Sigmoid colon (tissue), 7 donors: ENCODE data around the gene ATOH8. TPM values are rescaled to one million over a fixed set of nuclear protein-coding genes. Genes with fewer than 3 reads are reported as not detected.

Source experiments
- DNase-seq: peaks from one replicate; pipeline ENCODE4 v3.0.0-alpha.2; 2019
- H3K27ac ChIP-seq, 4 donors: fragments of 200-600 bp; sonication (generic); one replicate each; pipeline ENCODE4 v1.5.1; 2016 to 2019; ENCODE audit warnings: mild to moderate bottlenecking in 1 of 4
- H3K27me3 ChIP-seq, 3 donors: fragments of 200-600 bp; sonication (generic); one replicate each; pipeline ENCODE4 v1.5.1; 2019; ENCODE audit warnings: mild to moderate bottlenecking in 1 of 3
- H3K36me3 ChIP-seq, 4 donors: fragments of 200-600 bp; sonication (generic); one replicate each; pipeline ENCODE4 v1.5.1; 2016 to 2019
- H3K4me1 ChIP-seq, 4 donors: fragments of 200-600 bp; sonication (generic); one replicate each; pipeline ENCODE4 v1.5.1; 2017 to 2019
- H3K4me3 ChIP-seq, 4 donors: fragments of 200-600 bp; sonication (generic); one replicate each; pipeline ENCODE4 v1.5.1; 2017 to 2019; ENCODE audit warnings: mild to moderate bottlenecking in 2 of 4, moderate library complexity in 1 of 4
- H3K9me3 ChIP-seq, 4 donors: fragments of 200-600 bp in 3 of 4; sonication (generic) in 3 of 4; one replicate each; pipeline versions ENCODE4 v1.5.1 to v1.6.1; 2013 to 2019
- EP300 ChIP-seq, 4 donors: sonication (generic); formaldehyde crosslinking; IDR thresholded peaks; one replicate each; pipeline ENCODE4 v1.6.1; 2017; ENCODE audit warnings: antibody characterized with exemption in 4 of 4
- POLR2A ChIP-seq, 2 donors: fragments of 450-650 bp; IDR thresholded peaks; one replicate each; pipeline ENCODE4 v1.6.1; 2016; ENCODE audit warnings: antibody characterized with exemption in 2 of 2, mild to moderate bottlenecking in 2 of 2, moderate library complexity in 2 of 2
- POLR2AphosphoS5 ChIP-seq, 4 donors: sonication (generic); formaldehyde crosslinking; IDR thresholded peaks; one replicate each; pipeline ENCODE4 v1.6.1; 2017; ENCODE audit warnings: antibody characterized with exemption in 4 of 4
- WGBS, 2 donors: extraction: QIAGEN DNeasy Blood & Tissue Kit; methylation state at CpG; one replicate each; pipeline ENCODE4 v1.1.7; 2013; 5-methylcytosine and 5-hydroxymethylcytosine counted together
- intact Hi-C: fragments of 100-400 bp; cut with DNase I; formaldehyde crosslinking; loops from one replicate; pipeline ENCODE4 v1.15.1; 2023
- polyA plus RNA-seq, 3 donors: library from polyadenylated mRNA; stranded (reverse); fragments of 200-250 nt; gene quantifications; one replicate each; pipeline ENCODE4 v1.2.3, GENCODE V29; 2013
- total RNA-seq, 4 donors: library from RNA; depleted of rRNA; stranded (reverse); fragments of >200 nt; gene quantifications; one replicate each; pipeline ENCODE4 v1.1.0, GENCODE V29; 2016
- TF ChIP-seq, protein P1 (sequence below), 4 experiments: fragments of 450-650 bp in 3 of 4; fragments of 200-600 bp in 1 of 4; IDR thresholded peaks; one replicate each; pipeline ENCODE4 v1.5.1; 2016 to 2019; ENCODE audit warnings: antibody characterized with exemption in 4 of 4, mild to moderate bottlenecking in 3 of 4, moderate library complexity in 2 of 4
- donor health status: healthy with polysubstance abuse.
- donor health status: Bipolar disorder and iron deficiency.
- donor health status: healthy.

Gene ATOH8
- total and polyA plus RNA-seq, 7 donors = 1.6 to 20.6 (median 12.4) TPM

DNA sequence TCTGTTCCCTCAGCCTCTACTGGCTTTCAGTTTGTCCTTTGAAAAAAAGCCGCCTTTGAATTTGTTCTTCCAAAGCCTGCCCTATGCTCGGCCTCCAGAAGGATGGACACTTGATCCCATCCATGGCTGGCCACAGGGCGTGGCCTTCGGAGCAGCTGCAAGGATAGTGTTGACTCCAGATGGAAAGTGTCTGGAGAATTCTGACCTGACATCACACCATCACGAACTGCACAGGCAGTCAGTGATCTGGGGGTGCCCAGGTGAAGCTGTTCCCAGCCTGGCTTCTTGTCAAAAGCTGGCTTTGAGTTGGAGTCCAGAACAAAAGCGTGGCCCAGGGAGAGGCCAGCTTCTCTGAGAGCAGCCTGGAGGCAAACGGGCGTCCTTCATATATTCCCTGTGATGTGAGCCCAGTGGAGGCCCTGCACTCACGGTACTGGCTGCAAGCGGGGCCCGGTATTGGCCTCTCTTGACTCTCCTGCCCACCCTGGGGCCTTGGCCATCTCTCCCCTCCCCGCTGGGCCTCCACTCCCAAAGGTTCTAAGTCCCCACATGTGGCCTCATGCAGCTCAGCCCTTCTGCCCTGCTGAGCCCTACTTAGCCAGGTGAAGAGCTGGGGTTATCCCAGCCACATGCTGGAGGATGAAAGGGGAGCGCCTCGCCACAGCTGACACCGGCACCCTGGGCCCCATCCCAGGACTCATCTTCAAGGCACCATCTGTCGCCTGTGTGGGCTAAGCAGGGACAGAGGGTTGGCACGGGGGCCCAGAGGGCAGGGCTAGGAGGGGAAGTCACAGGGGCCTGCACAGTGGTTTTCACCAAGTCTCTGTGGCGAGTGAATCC, 20.4 kb upstream of the ATOH8 start:
- Histone ChIP-seq H3K27me3 (no peaks in the 10 kb centered on the region), H3K4me3 (no peak overlapping the region), H3K9me3 (no peaks in the 10 kb centered on the region), H3K4me1 (peaks cover 0 to 53% (median 44%) of the 10 kb centered on the region in 4 donors), H3K27ac (no peak overlapping the region), H3K36me3 (no peaks in the 10 kb centered on the region)
- intact Hi-C loops = loop anchor here (10.0 kb wide), 1 partner anchor 151 kb away; the partner anchor contains the start of gene ST3GAL5
- 84 to 89% methylated on average over 18 of the region's 18 CpGs for WGBS, 2 donors
- peak; percentile 60 for DNase-seq
- TF ChIP-seq EP300 (IDR thresholded peaks at IDR 0.05) = no peak
- TF ChIP-seq POLR2A (IDR thresholded peaks at IDR 0.05) = no peak
- TF ChIP-seq, protein P1, sequence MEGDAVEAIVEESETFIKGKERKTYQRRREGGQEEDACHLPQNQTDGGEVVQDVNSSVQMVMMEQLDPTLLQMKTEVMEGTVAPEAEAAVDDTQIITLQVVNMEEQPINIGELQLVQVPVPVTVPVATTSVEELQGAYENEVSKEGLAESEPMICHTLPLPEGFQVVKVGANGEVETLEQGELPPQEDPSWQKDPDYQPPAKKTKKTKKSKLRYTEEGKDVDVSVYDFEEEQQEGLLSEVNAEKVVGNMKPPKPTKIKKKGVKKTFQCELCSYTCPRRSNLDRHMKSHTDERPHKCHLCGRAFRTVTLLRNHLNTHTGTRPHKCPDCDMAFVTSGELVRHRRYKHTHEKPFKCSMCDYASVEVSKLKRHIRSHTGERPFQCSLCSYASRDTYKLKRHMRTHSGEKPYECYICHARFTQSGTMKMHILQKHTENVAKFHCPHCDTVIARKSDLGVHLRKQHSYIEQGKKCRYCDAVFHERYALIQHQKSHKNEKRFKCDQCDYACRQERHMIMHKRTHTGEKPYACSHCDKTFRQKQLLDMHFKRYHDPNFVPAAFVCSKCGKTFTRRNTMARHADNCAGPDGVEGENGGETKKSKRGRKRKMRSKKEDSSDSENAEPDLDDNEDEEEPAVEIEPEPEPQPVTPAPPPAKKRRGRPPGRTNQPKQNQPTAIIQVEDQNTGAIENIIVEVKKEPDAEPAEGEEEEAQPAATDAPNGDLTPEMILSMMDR (IDR thresholded peaks at IDR 0.05) = no peak
- no peak for TF ChIP-seq POLR2AphosphoS5 (IDR thresholded peaks at IDR 0.05)

DNA sequence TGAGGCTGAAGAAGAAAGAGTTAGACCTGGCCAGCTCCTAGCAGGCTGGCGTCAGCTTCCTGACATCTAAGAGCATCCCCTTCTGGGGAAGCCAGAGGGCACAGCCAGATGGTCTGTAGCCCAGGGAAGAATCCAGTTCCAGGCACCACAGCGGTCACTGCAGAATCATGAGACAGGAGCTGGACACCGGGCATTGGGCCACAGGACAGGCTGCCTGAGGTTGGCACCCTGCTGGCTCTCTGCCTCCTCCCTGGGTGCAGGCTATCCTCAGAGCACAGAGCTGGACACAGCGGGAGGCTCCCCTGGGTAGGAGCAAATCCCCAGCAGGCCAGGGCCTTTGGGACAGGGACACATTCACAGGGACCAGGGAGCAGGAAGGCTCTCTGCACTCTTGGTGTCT, 19.8 kb upstream of the ATOH8 start:
- H3K36me3 ChIP-seq = no peaks in the 10 kb centered on the region
- H3K27ac ChIP-seq = no peak overlapping the region
- H3K4me3 ChIP-seq = no peak overlapping the region
- intact Hi-C loops = loop anchor here (10.0 kb wide), 1 partner anchor 151 kb away; the partner anchor contains the start of gene ST3GAL5
- WGBS, 2 donors = 95% methylated on average over 4 of the region's 4 CpGs
- no peak for TF ChIP-seq POLR2AphosphoS5 (IDR thresholded peaks at IDR 0.05)
- TF ChIP-seq, protein P1 (IDR thresholded peaks at IDR 0.05) = no peak
- no peak for TF ChIP-seq EP300 (IDR thresholded peaks at IDR 0.05)
- TF ChIP-seq POLR2A (IDR thresholded peaks at IDR 0.05) = no peak
- H3K4me1 ChIP-seq = peaks cover 0 to 49% (median 40%) of the 10 kb centered on the region in 4 donors
- H3K9me3 ChIP-seq = no peaks in the 10 kb centered on the region
- DNase-seq = peak; percentile 57
- no peaks in the 10 kb centered on the region for H3K27me3 ChIP-seq

DNA sequence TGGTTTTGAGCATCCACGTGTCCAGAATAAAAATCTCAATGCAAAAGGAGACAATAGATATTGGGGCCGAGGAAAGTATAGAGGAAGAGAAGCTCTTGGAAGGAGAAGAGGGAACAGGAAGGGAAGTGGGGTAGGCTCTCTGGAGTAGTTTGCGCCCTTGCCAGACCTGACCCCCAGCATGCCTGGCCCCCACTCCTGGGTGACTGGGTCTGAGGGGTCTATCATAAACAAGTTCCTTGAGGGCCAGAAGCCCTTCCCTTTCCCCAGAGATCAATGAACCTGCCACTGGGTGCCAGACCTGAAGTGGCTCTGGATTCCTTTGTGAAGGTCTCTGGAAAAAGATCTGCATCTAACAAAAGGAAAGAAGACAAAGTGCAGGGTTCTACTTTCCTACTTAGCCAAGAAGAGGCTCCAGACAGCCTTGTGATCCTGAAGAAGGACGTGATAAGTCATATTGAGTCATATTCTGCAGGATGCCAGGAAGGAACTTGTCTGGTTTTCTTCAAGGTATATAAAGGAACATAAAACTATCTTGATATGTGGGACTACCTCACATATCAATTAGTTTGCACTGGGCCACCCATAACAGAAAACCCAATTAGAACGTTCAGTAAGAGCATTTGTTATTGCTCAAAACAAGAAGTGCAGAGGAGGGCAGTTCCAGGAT, 18.7 kb upstream of the ATOH8 start:
- WGBS, 2 donors = 85 to 86% methylated on average over 5 of the region's 5 CpGs
- Histone ChIP-seq H3K27ac (peak overlapping the region; percentile 8 to 86 (median 34)), H3K27me3 (no peaks in the 10 kb centered on the region), H3K36me3 (no peaks in the 10 kb centered on the region), H3K4me1 (peaks cover 0 to 44% (median 36%) of the 10 kb centered on the region in 4 donors), H3K9me3 (no peaks in the 10 kb centered on the region), H3K4me3 (no peak overlapping the region)
- TF ChIP-seq EP300 (IDR thresholded peaks at IDR 0.05) (peak in 1 of 4 donors; percentile 34), POLR2AphosphoS5 (IDR thresholded peaks at IDR 0.05) (peak; percentile 47 to 84 (median 79)), POLR2A (IDR thresholded peaks at IDR 0.05) (no peak)
- TF ChIP-seq, protein P1 (IDR thresholded peaks at IDR 0.05) = no peak
- DNase-seq = no peak
- intact Hi-C loops = loop anchor here (5.0 to 10.0 kb wide), 2 partner anchors 37 to 150 kb away; partner anchors contain the start of gene ST3GAL5

DNA sequence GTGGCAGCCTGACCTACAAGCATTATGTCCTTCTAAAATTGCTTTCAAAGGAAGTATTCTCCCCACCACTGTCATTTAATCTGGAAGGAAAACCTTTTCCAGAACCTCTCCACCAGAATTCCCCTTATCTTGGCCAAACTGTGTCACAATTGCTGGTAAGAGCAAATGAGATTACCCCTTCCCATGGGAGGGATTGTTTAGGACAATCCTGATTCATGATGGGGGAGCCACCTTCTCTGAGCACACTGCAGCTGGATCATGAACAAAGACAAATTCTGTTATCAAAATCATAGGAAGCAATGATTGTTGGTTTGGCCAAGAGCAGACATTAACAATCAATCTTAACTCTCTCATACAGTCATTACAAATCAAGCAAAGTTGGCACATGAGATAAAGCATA, 18.1 kb upstream of the ATOH8 start:
- Histone ChIP-seq H3K9me3 (no peaks in the 10 kb centered on the region), H3K4me1 (peaks cover 0 to 45% (median 37%) of the 10 kb centered on the region in 4 donors), H3K4me3 (no peak overlapping the region), H3K27me3 (no peaks in the 10 kb centered on the region), H3K36me3 (no peaks in the 10 kb centered on the region), H3K27ac (peak overlapping the region in 2 of 4 donors; percentile 78 to 86)
- no peak for TF ChIP-seq POLR2A (IDR thresholded peaks at IDR 0.05)
- no peak for TF ChIP-seq EP300 (IDR thresholded peaks at IDR 0.05)
- no peak for TF ChIP-seq POLR2AphosphoS5 (IDR thresholded peaks at IDR 0.05)
- TF ChIP-seq, protein P1 (IDR thresholded peaks at IDR 0.05) = no peak
- intact Hi-C loops = loop anchor here (5.0 to 10.0 kb wide), 2 partner anchors 37 to 149 kb away; partner anchors contain the start of gene ST3GAL5
- DNase-seq = no peak
